Esophagus squamous epithelium (tissue), 4 donors: ENCODE measurements around the gene PKD1.

Experiments used
- CTCF ChIP-seq, 6 experiments: fragments of 450-650 bp in 4 of 6; fragments of 200-600 bp in 2 of 6; sonication (generic) in 2 of 6; IDR thresholded peaks; one replicate each; pipeline ENCODE4 v1.5.1; 2016 to 2019; ENCODE audit warnings: antibody characterized with exemption in 6 of 6, mild to moderate bottlenecking in 4 of 6, moderate library complexity in 4 of 6
- POLR2A ChIP-seq, 4 donors: fragments of 450-650 bp; IDR thresholded peaks; one replicate each; pipeline ENCODE4 v1.6.1; 2017; ENCODE audit warnings: antibody characterized with exemption in 4 of 4, mild to moderate bottlenecking in 4 of 4, moderate library complexity in 3 of 4

- TF ChIP-seq CTCF (IDR thresholded peaks at IDR 0.05) (no peak), POLR2A (IDR thresholded peaks at IDR 0.05) (no peak)
These were observed 59.4 kb downstream of the PKD1 start for GRCh38 chr16:2076072-2076865.
